ENCODE data around the gene EMP2. TPM values are rescaled to one million over a fixed set of nuclear protein-coding genes. Genes with fewer than 3 reads are reported as not detected.

Gene EMP2
- polyA plus RNA-seq, 3 donors: not detected

GRCh38 chr16:10581507-10581906 lies 1.1 kb upstream of the EMP2 start:
- Histone ChIP-seq H3K4me2 (replicated peaks; ENCODE audit: extremely low read depth, low read length, poor library complexity, severe bottlenecking) (no peak overlapping the region), H3K36me3 (replicated peaks in 1 of 2; ENCODE audit: control insufficient read depth in 1 of 2, insufficient read depth in 2 of 2, low read length in 2 of 2) (no peaks in the 10 kb centered on the region), H3K79me2 (ENCODE audit: insufficient read depth, low read length) (no peaks in the 10 kb centered on the region), H4K20me1 (ENCODE audit: insufficient read depth, low read length) (no peaks in the 10 kb centered on the region), H3K4me1 (ENCODE audit: control insufficient read depth in 1 of 2, insufficient read depth in 2 of 2, low read length in 2 of 2) (peaks cover 8 to 10% of the 10 kb centered on the region in 2 donors), H3K27ac (ENCODE audit: low read depth in 1 of 2, low read length in 2 of 2) (no peak overlapping the region), H3K27me3 (ENCODE audit: control insufficient read depth in 2 of 2, insufficient read depth in 2 of 2, low read length in 2 of 2) (peaks cover 44 to 57% of the 10 kb centered on the region in 2 donors), H3K9ac (ENCODE audit: insufficient read depth, low read length, poor library complexity, severe bottlenecking) (no peak overlapping the region), H3K4me3 (replicated peaks in 1 of 3; ENCODE audit: low read depth in 2 of 3, low read length in 3 of 3) (no peak overlapping the region), H3K9me3 (replicated peaks in 1 of 2; ENCODE audit: control insufficient read depth in 1 of 2, insufficient read depth in 1 of 2, low read length in 2 of 2) (no peaks in the 10 kb centered on the region), H2AFZ (ENCODE audit: insufficient read depth, low read depth, low read length, poor library complexity, severe bottlenecking) (no peak overlapping the region)
- peak overlapping the region in 1 of 2 donors; percentile 81 for H3K4me3 Mint-ChIP-seq
- no peak for TF ChIP-seq CTCF (IDR thresholded peaks at IDR 0.05)
- peaks cover 0 to 15% (median 4%) of the 10 kb centered on the region in 7 donors for H3K9me3 Mint-ChIP-seq
- DNase-seq: no peak
- peaks cover 0 to 5% of the 10 kb centered on the region in 2 donors for H3K36me3 Mint-ChIP-seq
- H3K27me3 Mint-ChIP-seq (ENCODE audit: low read depth in 3 of 3): peaks cover 56 to 78% (median 59%) of the 10 kb centered on the region in 3 donors
- H3K27ac Mint-ChIP-seq: no peak overlapping the region
- peaks cover 2% of the 10 kb centered on the region for H3K4me1 Mint-ChIP-seq
- whole genome bisulfite sequencing (ENCODE audit: insufficient coverage): no CpG with 5 or more reads among the region's 2 CpGs
- intact Hi-C loops (cut with micrococcal nuclease): no loop called here

GRCh38 chr16:10580883-10581247 lies 467 bp upstream of the EMP2 start:
- Histone ChIP-seq H3K36me3 (replicated peaks in 1 of 2; ENCODE audit: control insufficient read depth in 1 of 2, insufficient read depth in 2 of 2, low read length in 2 of 2) (no peaks in the 10 kb centered on the region), H3K27me3 (ENCODE audit: control insufficient read depth in 2 of 2, insufficient read depth in 2 of 2, low read length in 2 of 2) (peaks cover 44 to 57% of the 10 kb centered on the region in 2 donors), H4K20me1 (ENCODE audit: insufficient read depth, low read length) (no peaks in the 10 kb centered on the region), H3K79me2 (ENCODE audit: insufficient read depth, low read length) (no peaks in the 10 kb centered on the region), H3K9ac (ENCODE audit: insufficient read depth, low read length, poor library complexity, severe bottlenecking) (no peak overlapping the region), H3K4me1 (ENCODE audit: control insufficient read depth in 1 of 2, insufficient read depth in 2 of 2, low read length in 2 of 2) (peaks cover 8 to 10% of the 10 kb centered on the region in 2 donors), H3K27ac (ENCODE audit: low read depth in 1 of 2, low read length in 2 of 2) (no peak overlapping the region), H2AFZ (ENCODE audit: insufficient read depth, low read depth, low read length, poor library complexity, severe bottlenecking) (peak overlapping the region; percentile 50), H3K9me3 (replicated peaks in 1 of 2; ENCODE audit: control insufficient read depth in 1 of 2, insufficient read depth in 1 of 2, low read length in 2 of 2) (no peaks in the 10 kb centered on the region), H3K4me2 (replicated peaks; ENCODE audit: extremely low read depth, low read length, poor library complexity, severe bottlenecking) (peak overlapping the region; percentile 63), H3K4me3 (replicated peaks in 1 of 3; ENCODE audit: low read depth in 2 of 3, low read length in 3 of 3) (peak overlapping the region in 1 of 3 experiments; percentile 58)
- Mint-ChIP-seq H3K27ac (no peak overlapping the region), H3K4me1 (peaks cover 2% of the 10 kb centered on the region), H3K36me3 (peaks cover 0 to 5% of the 10 kb centered on the region in 2 donors), H3K27me3 (ENCODE audit: low read depth in 3 of 3) (peaks cover 57 to 78% (median 58%) of the 10 kb centered on the region in 3 donors), H3K9me3 (peaks cover 0 to 15% (median 4%) of the 10 kb centered on the region in 7 donors), H3K4me3 (peak overlapping the region in 1 of 2 donors; percentile 81)
- intact Hi-C loops (cut with micrococcal nuclease): no loop called here
- no peak for TF ChIP-seq CTCF (IDR thresholded peaks at IDR 0.05)
- WGBS (ENCODE audit: insufficient coverage): 86% methylated on average over 2 of the region's 7 CpGs
- no peak for DNase-seq
